GM21576 (cell line): ENCODE data around the gene TRIM54.

Source experiments
- ATAC-seq: cut with Tn5 transposase; IDR thresholded peaks from one replicate; pipeline ENCODE4 v1.9.1; 2021; ENCODE audit warnings: mild to moderate bottlenecking, moderate library complexity; ENCODE audit not compliant: unreplicated experiment

TRIM54 gene, protein sequence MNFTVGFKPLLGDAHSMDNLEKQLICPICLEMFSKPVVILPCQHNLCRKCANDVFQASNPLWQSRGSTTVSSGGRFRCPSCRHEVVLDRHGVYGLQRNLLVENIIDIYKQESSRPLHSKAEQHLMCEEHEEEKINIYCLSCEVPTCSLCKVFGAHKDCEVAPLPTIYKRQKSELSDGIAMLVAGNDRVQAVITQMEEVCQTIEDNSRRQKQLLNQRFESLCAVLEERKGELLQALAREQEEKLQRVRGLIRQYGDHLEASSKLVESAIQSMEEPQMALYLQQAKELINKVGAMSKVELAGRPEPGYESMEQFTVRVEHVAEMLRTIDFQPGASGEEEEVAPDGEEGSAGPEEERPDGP

DNA sequence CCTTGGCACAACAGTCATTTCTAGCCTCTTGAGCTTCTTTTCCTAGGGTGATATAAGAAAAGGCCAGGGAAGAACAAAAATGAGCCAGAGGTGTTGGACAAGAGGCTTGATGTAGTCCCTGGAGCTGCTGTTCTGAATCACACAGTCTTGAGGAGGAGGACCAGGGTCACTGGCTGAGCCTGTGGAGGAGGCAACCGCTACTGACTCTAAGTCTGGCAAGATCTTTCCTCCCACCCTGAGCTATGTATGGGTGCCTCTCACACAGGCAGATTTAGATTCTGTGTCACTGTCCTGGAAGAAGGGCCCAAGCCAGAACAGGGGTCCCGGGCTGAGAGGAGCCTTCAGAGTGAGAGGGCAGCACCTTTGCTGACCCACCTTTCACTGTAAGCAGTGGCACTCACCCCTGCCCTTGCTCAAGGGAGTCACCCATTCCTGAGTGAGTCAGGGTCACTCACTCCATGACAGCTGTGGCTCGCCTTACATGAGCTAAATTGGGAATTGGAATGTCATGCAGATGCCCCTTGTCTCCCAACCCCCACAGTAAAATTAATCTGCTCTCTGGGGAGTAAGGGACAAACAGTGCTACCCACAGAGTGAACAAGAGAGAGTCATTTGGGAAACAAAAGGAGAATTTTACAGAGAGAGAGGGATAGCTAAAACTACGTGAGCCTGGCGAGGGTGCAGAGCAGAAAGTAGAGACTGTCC lies at the start of gene TRIM54:
Gene TRIM54, plus strand, starts transcription at position 575 of the 705 bp plus-strand sequence. CDS start 303 bp downstream, outside the sequence.
- no peak for ATAC-seq

DNA sequence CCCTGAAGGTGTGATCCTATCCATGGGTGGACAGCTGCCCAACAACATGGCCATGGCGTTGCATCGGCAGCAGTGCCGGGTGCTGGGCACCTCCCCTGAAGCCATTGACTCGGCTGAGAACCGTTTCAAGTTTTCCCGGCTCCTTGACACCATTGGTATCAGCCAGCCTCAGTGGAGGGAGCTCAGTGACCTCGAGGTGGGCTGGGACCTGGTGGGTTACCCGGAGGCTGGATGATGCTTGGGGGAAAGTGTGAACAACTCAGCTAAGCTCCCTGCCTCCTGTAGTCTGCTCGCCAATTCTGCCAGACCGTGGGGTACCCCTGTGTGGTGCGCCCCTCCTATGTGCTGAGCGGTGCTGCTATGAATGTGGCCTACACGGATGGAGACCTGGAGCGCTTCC lies 48.9 kb upstream of the TRIM54 start:
- ATAC-seq: no peak

DNA sequence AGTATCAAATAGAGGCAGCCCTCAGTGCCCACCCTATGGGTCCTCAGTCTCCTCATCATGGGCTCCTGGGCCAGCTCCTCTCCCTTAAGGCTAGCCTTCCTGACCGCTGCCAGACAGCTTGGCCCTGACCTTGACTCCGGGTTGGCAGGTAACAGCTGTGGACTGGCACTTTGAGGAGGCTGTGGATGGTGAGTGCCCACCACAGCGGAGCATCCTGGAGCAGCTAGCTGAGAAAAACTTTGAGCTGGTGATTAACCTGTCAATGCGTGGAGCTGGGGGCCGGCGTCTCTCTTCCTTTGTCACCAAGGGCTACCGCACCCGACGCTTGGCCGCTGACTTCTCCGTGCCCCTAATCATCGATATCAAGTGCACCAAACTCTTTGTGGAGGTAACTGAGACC lies 46.1 kb upstream of the TRIM54 start:
- ATAC-seq: no peak

DNA sequence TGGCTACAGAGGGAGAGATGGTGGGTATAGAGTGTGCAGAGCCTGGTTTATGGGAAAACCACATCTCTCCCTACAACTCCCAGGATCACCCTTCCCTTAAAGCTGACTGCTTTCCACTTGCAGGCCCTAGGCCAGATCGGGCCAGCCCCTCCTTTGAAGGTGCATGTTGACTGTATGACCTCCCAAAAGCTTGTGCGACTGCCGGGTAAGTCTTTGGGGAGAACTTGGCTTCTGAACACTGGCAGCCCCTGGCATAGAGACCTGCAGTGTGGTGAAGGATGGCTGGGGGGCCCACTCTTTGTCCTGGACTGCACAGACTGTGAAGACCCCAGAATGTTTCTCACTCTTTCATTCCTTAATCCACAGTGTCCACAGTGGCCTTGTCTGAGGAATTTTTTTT lies 45.6 kb upstream of the TRIM54 start:
- ATAC-seq: no peak

DNA sequence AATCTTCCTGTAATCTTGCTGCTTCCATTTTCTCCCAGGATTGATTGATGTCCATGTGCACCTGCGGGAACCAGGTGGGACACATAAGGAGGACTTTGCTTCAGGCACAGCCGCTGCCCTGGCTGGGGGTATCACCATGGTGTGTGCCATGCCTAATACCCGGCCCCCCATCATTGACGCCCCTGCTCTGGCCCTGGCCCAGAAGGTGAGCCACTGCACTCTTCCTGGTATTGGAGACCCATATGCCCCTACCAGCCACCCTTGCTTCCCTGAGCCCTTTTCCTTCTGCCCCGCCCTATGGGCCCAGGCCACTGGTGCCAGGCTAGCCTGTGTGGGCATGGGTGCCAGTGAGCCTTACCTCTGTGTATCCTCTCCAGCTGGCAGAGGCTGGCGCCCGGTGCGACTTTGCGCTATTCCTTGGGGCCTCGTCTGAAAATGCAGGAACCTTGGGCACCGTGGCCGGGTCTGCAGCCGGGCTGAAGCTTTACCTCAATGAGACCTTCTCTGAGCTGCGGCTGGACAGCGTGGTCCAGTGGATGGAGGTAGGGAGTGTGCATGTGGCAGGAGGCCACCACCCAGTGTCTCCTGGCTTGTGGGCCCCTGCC lies 44.8 kb upstream of the TRIM54 start:
- ATAC-seq: no peak

DNA sequence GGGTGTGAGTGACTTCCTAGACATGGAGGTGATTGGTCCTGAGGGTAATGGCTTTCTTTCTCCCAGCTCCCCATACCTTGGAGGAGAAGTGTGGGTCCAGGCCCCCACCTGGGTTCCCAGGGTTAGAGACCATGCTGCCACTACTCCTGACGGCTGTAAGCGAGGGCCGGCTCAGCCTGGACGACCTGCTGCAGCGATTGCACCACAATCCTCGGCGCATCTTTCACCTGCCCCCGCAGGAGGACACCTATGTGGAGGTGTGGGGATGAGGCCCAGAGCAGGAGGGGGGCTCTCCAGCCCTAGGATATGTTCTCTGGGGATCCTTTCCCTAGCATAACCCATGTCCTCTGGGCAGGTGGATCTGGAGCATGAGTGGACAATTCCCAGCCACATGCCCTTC lies 43.3 kb upstream of the TRIM54 start:
- ATAC-seq: no peak

DNA sequence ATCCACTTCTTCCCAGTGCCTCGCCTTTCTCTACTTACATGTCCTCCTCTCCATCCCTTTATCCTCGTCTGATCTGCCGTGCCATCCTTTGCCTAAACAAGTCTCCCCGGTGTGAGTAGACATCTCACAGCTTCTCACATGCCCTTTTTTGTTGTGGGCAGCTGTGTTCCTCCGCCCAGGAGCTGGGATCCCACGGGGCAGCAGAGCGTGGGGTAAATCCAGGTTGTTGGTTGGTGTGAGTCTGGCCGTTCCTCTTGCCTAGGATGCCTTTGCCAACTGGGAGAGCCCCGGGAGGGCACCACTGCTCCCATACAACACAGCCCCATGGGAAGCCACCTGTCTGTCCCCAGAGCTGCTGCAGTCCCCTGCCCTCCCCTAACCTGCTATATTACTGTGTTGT lies 41.8 kb upstream of the TRIM54 start:
- ATAC-seq: no peak

DNA sequence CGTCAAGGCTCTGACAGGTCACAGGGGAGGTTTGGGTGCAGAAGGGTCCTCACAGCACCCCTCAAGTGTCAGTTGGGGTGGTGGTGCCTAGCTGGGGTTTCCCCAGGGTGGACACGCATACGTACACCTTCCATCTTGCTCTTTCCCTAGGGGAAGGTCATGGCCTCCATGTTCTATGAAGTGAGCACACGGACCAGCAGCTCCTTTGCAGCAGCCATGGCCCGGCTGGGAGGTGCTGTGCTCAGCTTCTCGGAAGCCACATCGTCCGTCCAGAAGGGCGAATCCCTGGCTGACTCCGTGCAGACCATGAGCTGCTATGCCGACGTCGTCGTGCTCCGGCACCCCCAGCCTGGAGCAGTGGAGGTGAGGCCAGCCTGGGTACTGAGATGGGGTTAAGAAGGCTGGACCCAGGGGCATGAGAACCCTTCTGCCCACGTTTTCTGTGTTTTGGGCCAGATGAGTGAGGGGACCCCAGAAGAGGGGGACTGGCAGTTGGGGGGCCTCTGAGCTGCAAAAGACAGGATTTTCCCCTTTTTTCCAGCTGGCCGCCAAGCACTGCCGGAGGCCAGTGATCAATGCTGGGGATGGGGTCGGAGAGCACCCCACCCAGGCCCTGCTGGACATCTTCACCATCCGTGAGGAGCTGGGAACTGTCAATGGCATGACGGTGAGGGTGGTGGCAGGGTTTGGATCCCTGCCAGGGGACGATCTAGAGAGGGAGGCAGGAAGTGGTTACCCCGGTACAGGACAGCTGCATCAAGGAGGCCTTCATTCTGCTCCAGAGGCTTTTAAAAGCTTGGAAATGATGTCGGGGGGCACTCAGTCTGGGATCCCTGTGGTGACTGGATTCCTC lies 40.2 kb upstream of the TRIM54 start:
- no peak for ATAC-seq

DNA sequence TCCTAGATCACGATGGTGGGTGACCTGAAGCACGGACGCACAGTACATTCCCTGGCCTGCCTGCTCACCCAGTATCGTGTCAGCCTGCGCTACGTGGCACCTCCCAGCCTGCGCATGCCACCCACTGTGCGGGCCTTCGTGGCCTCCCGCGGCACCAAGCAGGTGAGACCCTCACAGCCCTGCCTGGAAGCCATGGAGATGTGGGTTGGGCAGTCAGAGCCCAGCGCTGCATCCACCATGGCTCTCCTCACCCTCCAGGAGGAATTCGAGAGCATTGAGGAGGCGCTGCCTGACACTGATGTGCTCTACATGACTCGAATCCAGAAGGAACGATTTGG lies 39.6 kb upstream of the TRIM54 start:
- ATAC-seq: no peak

DNA sequence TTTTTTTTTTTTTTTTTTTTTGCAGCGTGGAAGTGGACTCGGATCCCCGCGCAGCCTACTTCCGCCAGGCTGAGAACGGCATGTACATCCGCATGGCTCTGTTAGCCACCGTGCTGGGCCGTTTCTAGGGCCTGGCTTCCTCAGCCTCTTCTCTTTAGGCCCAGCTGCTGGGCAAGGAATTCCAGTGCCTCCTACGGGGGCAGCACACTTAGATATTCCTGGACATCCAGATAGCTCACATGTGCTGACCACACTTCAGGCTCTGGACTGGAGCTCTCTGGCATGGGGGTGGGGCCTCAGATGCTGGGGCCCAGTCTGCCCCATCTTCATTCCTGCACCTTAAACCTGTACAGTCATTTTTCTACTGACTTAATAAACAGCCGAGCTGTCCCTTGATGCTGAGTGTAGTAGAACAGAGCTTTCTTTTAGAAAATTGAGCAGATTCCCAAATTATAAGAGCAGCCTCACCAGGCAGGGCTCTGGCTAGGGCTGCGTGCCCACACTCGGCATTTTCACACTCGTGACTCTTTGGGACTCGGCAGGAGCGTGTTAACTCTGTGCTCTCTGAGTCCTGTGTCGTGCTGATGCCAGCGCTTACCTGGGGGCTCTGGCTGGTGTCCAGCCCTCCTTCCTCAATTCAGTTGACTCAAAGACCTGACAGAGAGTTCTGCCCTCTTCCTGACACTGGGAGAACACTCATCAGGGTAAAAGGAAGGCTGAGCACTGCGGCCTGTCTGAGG lies 38.7 kb upstream of the TRIM54 start:
- ATAC-seq: no peak

DNA sequence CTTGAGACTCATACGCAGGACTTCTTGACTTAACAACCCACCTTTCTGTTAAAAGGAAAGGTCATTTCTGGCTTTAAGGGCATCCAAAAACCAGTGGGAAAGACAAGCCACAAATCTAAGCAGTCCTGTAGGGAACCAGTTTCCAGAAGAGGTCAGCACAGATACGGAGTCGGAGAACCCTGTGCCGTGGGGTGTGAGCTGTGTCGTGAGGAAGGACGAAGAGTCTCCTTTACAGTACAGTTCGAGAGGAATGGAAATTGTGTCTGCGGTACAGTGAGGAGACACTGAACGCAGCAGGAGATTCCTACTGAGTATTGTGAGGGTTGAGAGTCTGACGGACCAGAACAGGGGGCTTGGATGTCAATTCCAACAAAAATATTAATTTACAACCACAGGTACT lies 37.1 kb upstream of the TRIM54 start:
- ATAC-seq: no peak

DNA sequence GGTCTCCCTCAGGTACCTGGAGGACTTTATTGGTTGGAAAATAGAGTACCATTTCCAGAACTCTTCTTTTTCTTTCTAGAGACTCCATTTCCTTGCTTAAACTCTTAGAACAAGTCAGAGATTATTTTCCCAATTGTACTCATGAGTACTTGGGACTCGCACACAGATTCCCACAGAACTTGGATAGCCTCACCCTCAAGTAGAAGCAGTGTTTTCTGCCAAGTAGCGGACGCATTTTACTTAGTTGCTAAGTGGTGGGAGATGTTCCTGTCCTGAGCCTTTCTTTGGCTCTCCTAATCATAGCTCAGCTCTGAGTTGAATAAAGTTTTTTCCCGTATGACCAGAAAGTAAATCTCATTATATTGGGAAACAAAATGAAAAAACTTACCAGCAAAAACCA lies 36.6 kb upstream of the TRIM54 start:
- no peak for ATAC-seq

DNA sequence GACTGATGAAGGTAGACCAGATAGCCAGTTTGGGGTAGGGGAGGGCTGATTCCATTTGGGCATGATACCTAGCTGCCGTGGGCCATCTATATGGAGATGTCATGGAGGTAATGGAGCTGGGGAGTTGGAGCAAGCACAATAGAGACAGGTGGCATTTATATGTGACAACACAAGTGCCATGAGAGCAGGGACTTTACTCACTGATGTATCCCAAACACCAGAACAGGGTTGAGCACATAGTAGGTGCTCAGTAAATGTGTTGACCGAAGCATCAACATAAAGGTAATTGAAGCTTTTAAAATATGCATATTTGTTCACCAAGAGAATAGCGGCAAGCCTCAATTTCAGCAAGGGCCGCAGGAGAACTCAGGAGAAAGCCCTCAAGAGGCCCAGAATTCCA lies 34.3 kb upstream of the TRIM54 start:
- no peak for ATAC-seq

DNA sequence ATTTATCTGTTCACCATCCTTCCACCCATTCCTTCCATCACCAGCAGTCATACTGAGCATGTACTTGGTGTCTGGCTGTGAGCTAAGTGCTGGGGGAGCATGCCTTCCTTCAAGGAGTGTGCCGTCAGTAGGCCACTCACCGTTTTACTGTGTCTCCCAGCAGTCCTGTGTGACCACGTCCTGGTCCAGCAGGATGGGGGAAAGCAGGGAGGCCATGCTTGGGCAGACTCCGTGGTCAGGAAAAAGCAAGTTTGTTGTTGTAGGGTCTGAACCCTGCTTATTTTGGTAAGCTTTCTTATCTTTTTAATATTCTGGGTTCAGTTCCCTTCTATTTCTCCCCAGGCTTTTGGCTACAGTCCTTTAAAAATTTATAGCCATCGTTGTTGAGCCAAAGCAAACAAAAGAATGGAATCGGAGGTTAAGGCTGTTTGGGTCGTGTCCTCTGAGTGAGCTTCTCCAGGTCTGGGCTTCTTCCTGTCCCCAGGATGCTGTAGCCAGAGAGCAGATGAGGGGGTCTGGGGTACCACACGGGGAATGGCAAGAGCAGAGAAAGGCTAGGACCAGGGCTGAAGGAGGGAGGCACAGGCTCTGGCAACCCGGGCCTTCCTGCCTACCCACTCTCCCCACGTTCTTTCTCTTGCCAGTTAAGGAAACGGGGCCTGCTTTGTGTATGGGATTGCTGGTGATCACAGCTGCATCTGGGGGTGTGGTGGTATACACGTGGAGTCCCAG lies 32.9 kb upstream of the TRIM54 start:
- ATAC-seq: no peak

DNA sequence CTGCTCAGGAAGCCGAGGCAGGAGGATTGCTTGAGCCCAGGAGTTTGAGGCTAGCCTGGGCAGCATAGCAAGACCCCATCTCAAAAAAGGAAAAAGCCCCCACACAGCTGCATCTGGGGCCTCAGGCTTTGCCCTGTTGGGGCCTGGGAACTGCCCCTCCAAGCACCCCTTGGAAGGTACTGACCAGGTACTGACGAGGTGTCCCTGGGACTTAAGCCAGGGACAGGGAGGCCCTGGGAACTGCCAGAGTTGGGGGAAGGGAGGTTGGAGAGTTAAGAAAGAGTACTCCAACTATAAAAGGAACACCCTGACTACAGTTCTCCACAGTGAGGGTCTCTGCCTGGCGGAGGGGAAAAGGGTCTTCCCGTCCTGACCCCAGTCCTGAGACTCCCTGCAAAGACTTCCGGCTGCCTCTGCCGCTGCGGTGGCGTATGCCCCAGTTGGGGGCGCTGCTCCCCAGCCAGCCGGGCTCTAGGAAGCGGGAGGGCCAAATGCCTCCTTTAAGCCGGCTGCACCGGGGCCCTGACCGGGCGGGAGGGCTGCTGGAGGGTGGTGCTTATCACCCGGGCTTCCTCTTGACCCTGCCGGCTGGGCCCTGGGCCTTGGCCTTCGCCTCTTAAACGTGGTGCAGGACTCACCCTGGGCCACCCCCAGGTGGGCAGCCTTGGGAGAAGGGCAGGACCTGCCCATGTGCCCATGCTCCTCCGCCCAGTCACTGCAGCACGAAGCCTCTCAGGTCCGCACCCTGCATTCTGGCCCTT lies 32.2 kb upstream of the TRIM54 start:
- ATAC-seq: no peak

DNA sequence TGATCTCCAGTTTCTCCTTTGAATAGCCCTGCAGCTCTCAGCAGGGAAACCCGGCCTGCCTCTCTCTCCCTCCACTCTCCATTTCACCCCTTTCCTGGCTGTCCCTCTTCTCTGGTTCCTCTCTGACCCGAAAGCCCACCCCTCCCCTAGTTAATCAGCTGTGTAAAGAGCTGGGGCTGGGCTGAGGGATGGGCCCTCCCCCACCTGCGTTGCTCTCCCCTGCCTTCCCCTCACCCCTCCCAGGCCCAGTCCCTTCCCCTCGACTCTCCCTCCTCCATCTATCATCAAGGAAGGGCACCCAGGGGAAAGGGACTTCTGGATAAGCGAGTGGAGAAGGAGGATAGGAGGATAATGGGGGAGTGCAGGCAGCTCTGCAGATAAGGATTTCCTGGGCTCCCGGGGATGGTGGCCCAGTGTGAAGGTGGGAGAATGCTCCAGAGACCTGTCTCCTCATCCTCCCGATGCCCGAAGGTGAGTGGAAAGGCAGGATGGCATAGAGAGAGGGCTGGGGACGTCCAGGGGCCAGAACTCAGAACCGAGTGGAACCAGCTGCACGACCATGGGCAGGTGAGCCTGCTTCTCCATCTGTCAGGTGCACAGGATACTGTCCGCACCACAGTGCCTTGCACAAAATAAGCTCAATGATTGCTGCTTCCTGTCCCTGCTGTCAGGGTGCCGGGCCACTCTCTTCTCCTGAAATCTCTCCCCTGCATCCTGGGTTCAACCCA lies 31.4 kb upstream of the TRIM54 start:
- ATAC-seq: no peak

DNA sequence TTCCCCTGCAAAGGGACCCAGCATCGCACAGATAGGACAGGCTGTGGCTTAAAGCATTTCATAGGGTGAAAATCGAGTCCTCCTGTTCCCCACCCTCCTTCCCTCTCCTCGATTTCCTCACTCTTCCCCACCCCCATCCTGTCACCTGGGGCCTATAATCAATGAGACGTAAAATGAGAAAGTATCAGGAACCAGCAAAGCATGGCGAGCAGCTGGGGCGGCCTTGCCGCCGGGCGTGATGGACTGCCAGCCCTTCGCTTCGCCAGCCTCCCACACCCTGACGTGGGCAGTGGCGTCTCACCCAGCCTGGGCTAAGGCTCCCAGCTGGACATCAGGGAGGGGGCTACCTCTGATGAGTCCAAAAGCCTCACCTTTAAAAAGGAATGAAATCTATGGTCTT lies 30.5 kb upstream of the TRIM54 start:
- ATAC-seq: no peak

DNA sequence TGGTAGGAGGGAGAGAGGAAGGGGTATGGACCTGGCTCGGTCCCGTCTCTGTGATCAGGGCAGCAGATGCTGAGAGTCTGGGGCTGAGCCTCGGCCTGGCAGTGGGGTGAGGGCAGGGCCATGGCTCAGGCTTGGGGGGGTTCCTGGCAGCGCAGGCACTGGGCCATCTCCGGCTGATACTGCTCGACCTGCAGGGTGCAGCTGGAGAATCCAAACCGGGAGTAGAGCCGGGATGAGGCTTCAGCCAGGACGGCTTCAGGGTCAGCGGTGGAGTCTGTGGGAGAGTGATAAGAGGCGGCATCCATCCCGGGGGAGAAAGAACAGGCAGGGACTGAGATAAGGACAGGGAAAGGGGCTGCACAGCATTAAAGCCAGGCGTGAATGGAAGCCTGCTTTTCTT lies 27.0 kb upstream of the TRIM54 start:
- no peak for ATAC-seq

DNA sequence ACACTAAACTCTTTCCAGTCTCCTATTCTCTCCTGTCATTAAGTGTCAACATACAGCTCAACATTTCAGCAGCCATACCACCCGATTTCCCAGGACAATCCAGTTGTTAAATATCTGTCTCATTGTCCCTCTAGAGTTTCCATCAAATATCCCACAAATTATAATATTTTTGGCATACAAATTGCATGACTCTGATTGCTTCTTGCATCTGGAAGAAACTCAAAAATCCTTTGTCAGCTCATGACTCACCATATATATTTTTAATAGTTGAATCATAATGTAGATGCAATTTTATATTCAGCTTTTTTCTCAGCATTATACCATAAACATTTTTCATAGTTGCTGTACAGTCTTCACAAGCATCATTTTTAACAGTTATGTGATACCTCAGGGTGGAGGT lies 26.6 kb upstream of the TRIM54 start:
- no peak for ATAC-seq
